Thymus (tissue), 11 donors: ENCODE results near the gene PRR3. TPM values are rescaled to one million over a fixed set of nuclear protein-coding genes. Genes with fewer than 3 reads are reported as not detected.
A peak's percentile ranks its signal among the peaks of the same experiment; 100 is the strongest.

Experiments used
- DNase-seq, 9 donors: peaks; one replicate each; pipeline ENCODE4 v3.0.0-alpha.2; 2013; ENCODE audit warnings: low spot score in 9 of 9, low read depth in 6 of 9, missing footprints in 1 of 9
- H3K27ac ChIP-seq, 2 donors: one replicate each; pipeline ENCODE4 v1.5.1; 2013; ENCODE audit warnings: control low read depth in 1 of 2, low read depth in 1 of 2, low read length in 1 of 2, mild to moderate bottlenecking in 1 of 2, moderate library complexity in 1 of 2
- H3K27me3 ChIP-seq, 2 donors: one replicate each; pipeline ENCODE4 v1.5.1; 2013; ENCODE audit warnings: low read length in 1 of 2; ENCODE audit not compliant: control insufficient read depth in 2 of 2, insufficient read depth in 1 of 2
- H3K36me3 ChIP-seq, 2 donors: one replicate each; pipeline ENCODE4 v1.5.1; 2013; ENCODE audit warnings: low read length in 1 of 2, mild to moderate bottlenecking in 1 of 2, moderate library complexity in 1 of 2; ENCODE audit not compliant: control insufficient read depth in 2 of 2, insufficient read depth in 2 of 2
- H3K4me1 ChIP-seq, 2 donors: one replicate each; pipeline ENCODE4 v1.5.1; 2013; ENCODE audit warnings: low read length in 2 of 2; ENCODE audit not compliant: control insufficient read depth in 2 of 2, insufficient read depth in 2 of 2
- H3K4me3 ChIP-seq, 2 donors: one replicate each; pipeline ENCODE4 v1.5.1; 2013; ENCODE audit warnings: low read length in 2 of 2, control low read depth in 1 of 2, mild to moderate bottlenecking in 1 of 2
- H3K9me3 ChIP-seq, 2 donors: one replicate each; pipeline ENCODE4 v1.5.1; 2013; ENCODE audit warnings: low read length in 1 of 2, mild to moderate bottlenecking in 1 of 2; ENCODE audit not compliant: control insufficient read depth in 2 of 2, insufficient read depth in 1 of 2
- WGBS: extraction: QIAGEN DNeasy Blood & Tissue Kit; methylation state at CpG from one replicate; pipeline ENCODE4 v1.1.7; 2013; 5-methylcytosine and 5-hydroxymethylcytosine counted together
- polyA plus RNA-seq: library from polyadenylated mRNA; stranded (reverse); fragments of 200-250 nt; gene quantifications from one replicate; pipeline ENCODE4 v1.2.3, GENCODE V29; 2013
- total RNA-seq: library from RNA; stranded (reverse); fragments of 120-200 nt; gene quantifications from one replicate; pipeline ENCODE4 v1.2.4, GENCODE V29; 2013
- donor health status: healthy.

PRR3 gene
- total and polyA plus RNA-seq, 2 donors, result 13.0 to 16.7 TPM

- Histone ChIP-seq H3K36me3 (peaks cover 28 to 50% of the 10 kb centered on the region in 2 donors), H3K4me1 (peaks cover 15 to 21% of the 10 kb centered on the region in 2 donors), H3K4me3 (no peak overlapping the region), H3K27ac (no peak overlapping the region), H3K9me3 (no peaks in the 10 kb centered on the region), H3K27me3 (no peaks in the 10 kb centered on the region)
- DNase-seq, result no peak
- WGBS, result 98% methylated on average over 2 of the region's 2 CpGs
These were observed 54.7 kb downstream of the PRR3 start for GRCh38 chr6:30611856-30612194.

GRCh38 chr6:30612213-30612612, 55.1 kb downstream of the PRR3 start:
- Histone ChIP-seq H3K9me3 (no peaks in the 10 kb centered on the region), H3K27ac (no peak overlapping the region), H3K36me3 (peaks cover 30 to 48% of the 10 kb centered on the region in 2 donors), H3K27me3 (no peaks in the 10 kb centered on the region), H3K4me1 (peaks cover 15 to 21% of the 10 kb centered on the region in 2 donors), H3K4me3 (no peak overlapping the region)
- WGBS, result 89% methylated on average over 1 of the region's 1 CpG
- DNase-seq, result no peak

- no peaks in the 10 kb centered on the region for H3K27me3 ChIP-seq
- 88% methylated on average over 6 of the region's 6 CpGs for WGBS
- no peak for DNase-seq
- peaks cover 15 to 21% of the 10 kb centered on the region in 2 donors for H3K4me1 ChIP-seq
- H3K27ac ChIP-seq, result peak overlapping the region; percentile 22 to 75
- peaks cover 28 to 43% of the 10 kb centered on the region in 2 donors for H3K36me3 ChIP-seq
- no peaks in the 10 kb centered on the region for H3K9me3 ChIP-seq
- no peak overlapping the region for H3K4me3 ChIP-seq
These were observed 55.7 kb downstream of the PRR3 start for GRCh38 chr6:30612687-30613248.

Other genes starting within 250 kb of the PRR3 start
- 7.2 TPM for gene TRIM39, start 230.4 kb upstream of the PRR3 start, total RNA-seq
- 12.7 TPM for gene TRIM39, start 230.4 kb upstream of the PRR3 start, polyA plus RNA-seq
- gene RPP21, start 212.1 kb upstream of the PRR3 start, total RNA-seq, result 35.4 TPM
- 76.2 TPM for gene RPP21, start 212.1 kb upstream of the PRR3 start, polyA plus RNA-seq
- gene HLA-E, start 67.8 kb upstream of the PRR3 start, total RNA-seq, result 303 TPM
- gene HLA-E, start 67.8 kb upstream of the PRR3 start, polyA plus RNA-seq, result 531 TPM
- 46.4 TPM for gene GNL1, start 806 bp upstream of the PRR3 start, total RNA-seq
- gene GNL1, start 806 bp upstream of the PRR3 start, polyA plus RNA-seq, result 78.8 TPM
- gene ABCF1, start 14.1 kb downstream of the PRR3 start, total RNA-seq, result 33.9 TPM
- 23.5 TPM for gene ABCF1, start 14.1 kb downstream of the PRR3 start, polyA plus RNA-seq
- gene PPP1R10, start 59.9 kb downstream of the PRR3 start, total RNA-seq, result 37.8 TPM
- 24.9 TPM for gene PPP1R10, start 59.9 kb downstream of the PRR3 start, polyA plus RNA-seq
- gene MRPS18B, start 60.5 kb downstream of the PRR3 start, total RNA-seq, result 47.9 TPM
- gene MRPS18B, start 60.5 kb downstream of the PRR3 start, polyA plus RNA-seq, result 48.9 TPM
- 2.9 TPM for gene ATAT1, start 69.6 kb downstream of the PRR3 start, total RNA-seq
- gene ATAT1, start 69.6 kb downstream of the PRR3 start, polyA plus RNA-seq, result 7.5 TPM
- gene C6orf136, start 89.8 kb downstream of the PRR3 start, total RNA-seq, result 9.5 TPM
- gene C6orf136, start 89.8 kb downstream of the PRR3 start, polyA plus RNA-seq, result 24.0 TPM
- gene DHX16, start 115.7 kb downstream of the PRR3 start, total RNA-seq, result 29.9 TPM
- gene DHX16, start 115.7 kb downstream of the PRR3 start, polyA plus RNA-seq, result 48.0 TPM
- gene PPP1R18, start 129.3 kb downstream of the PRR3 start, total RNA-seq, result 47.6 TPM
- 115 TPM for gene PPP1R18, start 129.3 kb downstream of the PRR3 start, polyA plus RNA-seq
- gene NRM, start 133.7 kb downstream of the PRR3 start, total RNA-seq, result 6.5 TPM
- 10.4 TPM for gene NRM, start 133.7 kb downstream of the PRR3 start, polyA plus RNA-seq
- gene MDC1, start 160.0 kb downstream of the PRR3 start, total RNA-seq, result 7.6 TPM
- 21.6 TPM for gene MDC1, start 160.0 kb downstream of the PRR3 start, polyA plus RNA-seq
- gene TUBB, start 163.1 kb downstream of the PRR3 start, total RNA-seq, result 691 TPM
- gene TUBB, start 163.1 kb downstream of the PRR3 start, polyA plus RNA-seq, result 137 TPM
- 67.1 TPM for gene FLOT1, start 185.4 kb downstream of the PRR3 start, total RNA-seq
- gene FLOT1, start 185.4 kb downstream of the PRR3 start, polyA plus RNA-seq, result 157 TPM
- 17.9 TPM for gene IER3, start 187.3 kb downstream of the PRR3 start, total RNA-seq
- 39.7 TPM for gene IER3, start 187.3 kb downstream of the PRR3 start, polyA plus RNA-seq